Left hindlimb (tissue), 1 donor: ENCODE data around the gene SLFN14.
"Not testable (repeated sequence)": the region's sequence is repeated elsewhere in the genome, so short reads cannot be mapped to it uniquely, and the experiment has no call there.

Experiments used
- DNase-seq: peaks from one replicate; pipeline ENCODE4 v3.0.0-alpha.2; 2018

The SLFN14 gene

GRCh38 chr17:35560703-35561102 is at the start of gene SLFN14:
SLFN14 (minus strand) TSS chr17:35560819; CDS start chr17:35558062, 2,757 bp downstream.
- no peak for DNase-seq

GRCh38 chr17:35609831-35610230 is 49.2 kb upstream of the SLFN14 start:
- no peak for DNase-seq

DNA sequence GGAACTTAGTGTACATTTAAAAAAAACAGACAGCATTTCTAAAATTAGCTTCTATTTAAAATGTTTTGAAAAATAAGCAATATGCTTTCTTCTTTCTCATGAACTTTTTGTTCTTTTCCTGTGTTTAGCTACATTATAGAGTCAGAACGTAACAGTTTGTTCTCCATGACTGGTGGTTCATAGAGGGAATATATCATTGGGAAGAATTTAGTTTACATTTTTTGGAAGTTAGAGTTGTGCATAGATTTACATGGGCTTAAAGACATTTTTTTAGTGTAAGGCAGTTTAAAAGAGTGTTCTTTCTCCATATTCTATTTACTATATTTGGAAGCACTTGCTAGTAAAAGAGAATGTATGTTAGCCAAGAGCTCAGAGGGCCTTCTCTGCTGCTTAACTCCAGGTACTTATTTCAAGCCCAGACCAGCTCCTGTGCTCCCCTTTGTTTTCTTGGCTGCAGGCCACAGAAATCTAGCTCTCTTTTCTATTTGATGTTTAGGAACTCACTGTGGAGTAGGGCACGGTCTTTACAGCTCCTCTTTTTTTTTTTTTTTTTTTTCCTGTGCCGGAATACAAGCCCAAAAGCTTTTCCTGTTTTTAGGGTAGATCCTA is 46.7 kb upstream of the SLFN14 start:
- DNase-seq, result no peak

GRCh38 chr17:35605678-35606077 is 45.1 kb upstream of the SLFN14 start:
- DNase-seq, result no peak

DNA sequence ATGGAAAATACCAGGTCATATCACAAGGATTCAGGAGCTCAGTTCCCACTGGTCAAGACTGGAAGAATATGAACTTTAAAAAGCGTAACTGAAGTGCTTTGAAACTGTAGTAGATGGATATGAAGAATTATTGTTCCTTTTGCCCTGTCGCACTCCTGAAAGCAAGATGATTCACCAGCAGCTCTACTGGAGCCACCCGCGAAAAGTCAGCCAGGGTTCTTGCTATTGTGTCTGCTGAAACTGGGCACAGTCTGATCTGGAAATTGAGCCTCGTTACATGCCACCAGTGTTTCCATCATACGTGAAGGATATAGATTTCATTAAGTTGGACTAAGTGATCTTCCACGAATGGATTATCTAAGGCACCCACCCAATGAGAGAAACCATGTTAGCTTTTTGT is 43.1 kb upstream of the SLFN14 start:
- DNase-seq, result no peak

- no peak for DNase-seq
These were observed 37.0 kb upstream of the SLFN14 start for GRCh38 chr17:35597604-35598003.

DNA sequence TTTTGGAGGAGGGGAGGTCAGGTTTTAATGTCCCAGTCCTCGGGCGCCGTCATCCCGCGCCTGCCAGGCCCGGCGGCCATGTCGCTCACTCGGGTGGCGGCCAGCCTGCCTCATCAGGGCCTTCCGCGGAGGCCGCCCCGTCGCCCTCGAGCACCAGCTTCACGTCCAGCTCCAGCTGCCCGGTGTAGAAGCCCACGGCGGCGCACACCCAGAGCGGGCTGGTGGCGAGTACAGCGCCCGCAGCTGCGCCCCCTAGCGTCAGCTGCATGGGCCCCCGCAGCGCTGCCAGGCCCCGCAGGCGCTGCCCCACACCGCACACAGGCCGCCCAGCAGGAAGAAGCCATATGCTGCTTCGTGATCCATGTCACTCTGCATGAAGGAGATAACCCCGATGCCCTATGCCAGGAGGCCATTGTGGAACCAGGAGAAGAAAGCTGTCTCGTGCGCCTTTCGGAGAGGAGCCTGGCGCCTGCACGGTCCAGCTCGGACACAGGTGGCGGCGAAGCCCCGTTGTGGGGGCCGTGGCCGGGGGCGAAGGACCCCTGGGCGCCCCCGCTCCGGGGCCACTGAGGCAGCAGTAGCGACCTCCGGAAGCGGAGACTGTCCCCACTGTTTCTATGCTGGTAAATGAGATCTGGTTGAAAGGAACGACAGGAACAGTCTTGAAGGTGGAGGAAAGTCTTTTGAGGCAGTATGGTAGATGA is 36.1 kb upstream of the SLFN14 start:
- DNase-seq, result no peak

DNA sequence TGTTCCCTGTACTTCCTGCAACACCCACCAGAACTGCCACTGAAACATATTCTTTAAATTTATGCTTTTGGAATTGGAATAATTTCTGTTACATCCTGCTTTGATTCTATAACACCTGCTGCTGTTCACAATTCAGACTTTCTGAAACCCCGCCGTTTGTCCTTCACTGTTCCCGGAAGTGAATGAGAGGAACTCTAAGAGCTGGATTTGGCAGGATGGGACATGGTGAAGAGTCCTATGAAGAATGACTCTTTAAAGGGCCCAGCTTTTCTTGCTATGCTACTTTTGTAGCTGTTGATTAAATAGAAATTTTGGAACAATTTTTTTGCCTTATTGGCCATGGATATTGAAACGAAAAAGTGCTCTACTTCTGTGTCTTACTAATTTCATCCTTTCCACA is 35.5 kb upstream of the SLFN14 start:
- no peak for DNase-seq

DNA sequence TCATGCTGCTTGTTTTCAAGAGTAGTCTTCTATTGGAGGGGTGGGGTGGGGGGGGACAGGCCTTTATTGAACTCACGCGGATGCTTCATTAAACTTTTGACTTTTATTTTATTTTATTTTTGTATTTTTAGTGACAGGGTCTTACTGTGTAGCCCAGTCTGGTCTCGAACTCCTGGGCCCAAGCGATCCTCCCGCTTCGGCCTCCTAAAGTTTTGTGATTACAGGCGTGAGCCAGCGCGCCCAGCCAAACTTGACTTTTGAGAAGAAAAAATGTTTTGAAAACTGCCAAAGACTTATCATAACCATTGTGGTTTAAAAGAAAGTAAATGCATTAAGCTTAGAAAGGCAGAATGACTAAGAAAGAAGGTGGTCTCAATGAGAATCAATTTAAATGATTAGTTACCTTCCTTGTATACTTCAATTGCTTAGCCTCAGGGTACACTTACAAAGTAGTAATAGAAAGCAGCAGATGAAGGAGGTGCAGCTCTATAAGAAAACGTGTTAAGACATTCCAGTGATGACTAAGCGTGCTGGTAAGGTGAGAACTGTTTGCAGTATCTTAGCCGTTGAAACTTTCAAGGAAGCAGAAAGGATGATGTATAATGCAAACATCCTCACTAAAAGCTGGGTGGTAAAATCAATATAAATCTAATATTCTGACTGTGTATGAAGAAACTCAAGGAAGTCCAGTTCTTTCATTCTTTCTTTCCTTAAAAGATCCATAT is 27.7 kb upstream of the SLFN14 start:
- no peak for DNase-seq

- DNase-seq, result peak; percentile 97
These were observed 26.7 kb upstream of the SLFN14 start, which contains the start of gene AP2B1 for GRCh38 chr17:35587074-35587961. AP2B1 (plus strand) TSS chr17:35587322; CDS start chr17:35594031, 6,709 bp downstream.

- no peak for DNase-seq
These were observed 26.0 kb upstream of the SLFN14 start for GRCh38 chr17:35586569-35587073.

GRCh38 chr17:35584061-35584460 is 23.4 kb upstream of the SLFN14 start:
- DNase-seq, result no peak

GRCh38 chr17:35578929-35579432 is 18.4 kb upstream of the SLFN14 start:
- no peak for DNase-seq

- peak; percentile 94 for DNase-seq
These were observed 17.7 kb upstream of the SLFN14 start, which contains the start of gene PEX12 for GRCh38 chr17:35578197-35578928. PEX12 (minus strand) TSS chr17:35578571; CDS start chr17:35578021, 550 bp downstream.

DNA sequence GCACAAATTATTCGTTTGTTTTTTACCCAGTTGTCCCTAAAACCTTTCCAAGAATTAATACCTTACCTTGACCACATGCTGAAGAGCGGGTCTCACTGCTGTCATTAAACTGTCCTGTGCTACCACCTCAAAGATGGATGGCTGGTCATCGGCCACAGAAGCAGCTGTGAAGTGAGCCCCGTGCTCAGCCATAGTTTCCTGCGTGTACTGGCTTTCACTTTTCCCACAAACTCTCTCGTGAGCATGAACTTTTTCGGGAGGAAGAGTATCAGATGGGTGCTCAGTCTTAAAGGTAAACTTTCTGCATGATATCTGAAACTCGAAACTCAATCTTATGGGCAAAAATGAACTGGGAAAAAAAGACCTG is 17.2 kb upstream of the SLFN14 start:
- no peak for DNase-seq

DNA sequence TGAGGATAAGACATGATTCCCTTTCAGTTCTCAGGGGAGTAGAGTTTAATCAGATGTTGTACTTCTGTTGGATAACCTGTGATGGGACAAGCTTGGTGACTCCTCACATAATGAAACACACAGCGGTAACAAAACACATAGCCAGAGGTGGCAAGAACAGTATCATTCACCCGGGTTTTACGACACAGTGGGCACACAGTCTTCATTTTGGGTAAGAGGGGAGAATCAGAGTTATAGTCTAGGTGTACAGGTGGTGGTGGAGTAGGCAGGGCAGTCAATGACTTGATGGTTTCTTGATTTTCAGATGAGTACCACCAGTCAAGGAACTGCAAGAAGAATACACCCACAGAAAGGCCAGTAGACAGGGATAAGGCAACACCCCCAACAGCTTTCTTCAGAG is 15.1 kb upstream of the SLFN14 start:
- DNase-seq, result no peak

GRCh38 chr17:35569405-35569804 is 8.8 kb upstream of the SLFN14 start:
- DNase-seq, result no peak

DNA sequence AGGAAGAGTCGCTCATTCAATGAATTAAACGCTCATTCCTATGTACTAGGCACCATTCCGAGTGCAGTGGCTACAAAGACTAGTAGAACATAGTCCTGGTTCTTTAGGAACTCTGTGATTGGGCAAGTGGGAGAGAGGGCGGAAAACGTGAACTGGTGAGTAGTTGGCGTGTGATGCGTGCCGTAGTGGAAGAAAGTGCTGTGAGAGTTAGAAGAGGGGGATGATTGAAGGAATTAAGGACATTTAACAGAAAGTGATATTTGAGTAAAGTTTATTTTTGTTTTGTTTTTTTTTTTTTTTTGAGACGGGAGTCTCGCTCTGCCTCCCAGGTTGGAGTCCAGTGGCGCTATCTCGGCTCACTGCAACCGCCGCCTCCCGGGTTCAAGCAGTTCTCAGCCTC is 7.9 kb upstream of the SLFN14 start:
- DNase-seq, result no peak

GRCh38 chr17:35566968-35567367 is 6.3 kb upstream of the SLFN14 start:
- DNase-seq, result no peak

GRCh38 chr17:35563181-35563580 is 2.6 kb upstream of the SLFN14 start:
- DNase-seq, result not testable (repeated sequence)

DNA sequence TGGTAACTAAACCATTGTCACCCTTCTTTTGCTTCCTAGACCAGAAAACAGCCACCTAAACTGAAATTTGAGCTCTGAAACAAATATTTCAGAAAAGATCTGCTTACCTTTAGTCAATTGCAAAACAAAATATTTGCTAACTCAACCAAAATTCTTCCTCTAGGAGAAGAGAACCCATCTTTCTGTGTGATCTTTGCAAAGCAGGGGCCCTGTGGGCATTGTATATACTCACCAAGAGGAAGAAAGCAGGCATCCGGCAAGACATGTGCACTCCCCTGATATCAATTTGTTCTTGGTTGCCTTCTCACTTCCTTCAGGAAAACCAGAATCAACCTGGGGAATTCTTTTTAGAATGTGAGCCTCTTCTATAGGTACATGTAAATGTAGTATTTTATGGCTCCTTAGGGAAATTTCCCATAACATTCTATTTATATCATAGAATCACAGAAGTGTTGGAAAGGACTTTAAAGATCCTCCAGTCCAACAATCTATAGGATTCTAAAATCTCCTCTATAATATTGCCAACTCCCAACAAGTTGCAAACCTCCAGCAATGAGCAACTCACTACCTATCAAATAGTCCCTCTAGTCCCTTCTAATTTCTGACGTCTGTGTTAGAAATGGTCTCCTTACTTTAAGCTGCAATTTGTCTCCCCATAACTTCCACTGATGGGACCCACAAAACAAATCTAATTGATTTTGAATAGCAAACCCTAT is 966 bp downstream of the SLFN14 start:
- no peak for DNase-seq
